Naive thymus-derived CD4-positive, alpha-beta T cell (primary cell): ENCODE data around the gene EDIL3. TPM values are rescaled to one million over a fixed set of nuclear protein-coding genes. Genes with fewer than 3 reads are reported as not detected.

Experiments
- ATAC-seq: fragments of 150-1000 bp; cut with Tn5 transposase; 2 replicates; pipeline ENCODE4 v1.10.0; 2021; ENCODE audit warnings: mild to moderate bottlenecking, moderate library complexity
- CTCF ChIA-PET: fragments of 350-600 bp; sonication (Branson Sonifier 250); formaldehyde crosslinking; loops from one replicate; lab custom pipeline; 2021; ENCODE audit warnings: antibody characterized with exemption; lab: Charles Lee
- POLR2A ChIA-PET: fragments of 350-600 bp; sonication (Branson Sonifier 250); formaldehyde crosslinking; loops from one replicate; lab custom pipeline; 2021; ENCODE audit warnings: antibody characterized with exemption, inconsistent platforms; lab: Charles Lee
- DNase-seq, 9 donors: peaks; one replicate each; pipeline versions ENCODE4 v3.0.0 to v3.0.0-alpha.2; 2020 to 2022; ENCODE audit warnings: mixed read lengths in 1 of 9
- H3K27ac ChIP-seq: one replicate; pipeline ENCODE4 v1.7.0; 2013; ENCODE audit warnings: mild to moderate bottlenecking, low read depth, low read length, moderate library complexity
- H3K27me3 ChIP-seq, 2 donors: one replicate each; pipeline ENCODE4 v1.7.0; 2013; ENCODE audit warnings: low read length in 2 of 2, mild to moderate bottlenecking in 2 of 2, moderate library complexity in 2 of 2; ENCODE audit not compliant: control insufficient read depth in 2 of 2, insufficient read depth in 2 of 2
- H3K36me3 ChIP-seq, 3 experiments: 1 replicate in 2 of 3; 2 replicates in 1 of 3; pipeline ENCODE4 v1.7.0; 2013; ENCODE audit warnings: low read length in 3 of 3, mild to moderate bottlenecking in 3 of 3, moderate library complexity in 1 of 3; ENCODE audit not compliant: insufficient read depth in 3 of 3, control insufficient read depth in 2 of 3
- H3K4me1 ChIP-seq, 2 donors: one replicate each; pipeline ENCODE4 v1.7.0; 2013; ENCODE audit warnings: low read length in 2 of 2, mild to moderate bottlenecking in 2 of 2, moderate library complexity in 1 of 2; ENCODE audit not compliant: control insufficient read depth in 2 of 2, insufficient read depth in 2 of 2
- H3K4me3 ChIP-seq: 2 replicates; pipeline ENCODE4 v1.7.0; 2013; ENCODE audit warnings: mild to moderate bottlenecking, low read length
- H3K9me3 ChIP-seq, 3 experiments: 1 replicate in 2 of 3; 2 replicates in 1 of 3; pipeline ENCODE4 v1.7.0; 2013; ENCODE audit warnings: low read length in 3 of 3; ENCODE audit not compliant: control insufficient read depth in 2 of 3
- H3K27ac Mint-ChIP-seq, 9 donors: one replicate each; pipeline ENCODE4 v1.8.0; 2020 to 2022; ENCODE audit warnings: mixed read lengths in 9 of 9, mild to moderate bottlenecking in 8 of 9, moderate library complexity in 5 of 9, inconsistent platforms in 2 of 9
- H3K27me3 Mint-ChIP-seq, 5 donors: one replicate each; pipeline ENCODE4 v1.8.0; 2021 to 2022; ENCODE audit warnings: mixed read lengths in 5 of 5, mild to moderate bottlenecking in 1 of 5
- H3K36me3 Mint-ChIP-seq, 5 donors: one replicate each; pipeline ENCODE4 v1.8.0; 2020 to 2022; ENCODE audit warnings: mixed read lengths in 5 of 5, mild to moderate bottlenecking in 3 of 5, inconsistent platforms in 1 of 5
- H3K4me1 Mint-ChIP-seq, 7 donors: one replicate each; pipeline ENCODE4 v1.8.0; 2020 to 2022; ENCODE audit warnings: mixed read lengths in 7 of 7, mild to moderate bottlenecking in 3 of 7, inconsistent platforms in 1 of 7
- H3K4me3 Mint-ChIP-seq, 10 donors: one replicate each; pipeline ENCODE4 v1.8.0; 2020 to 2022; ENCODE audit warnings: mild to moderate bottlenecking in 10 of 10, mixed read lengths in 10 of 10, moderate library complexity in 6 of 10, inconsistent platforms in 2 of 10
- H3K9me3 Mint-ChIP-seq, 11 donors: one replicate each; pipeline ENCODE4 v1.8.0; 2020 to 2022; ENCODE audit warnings: mixed read lengths in 11 of 11, mild to moderate bottlenecking in 4 of 11, inconsistent platforms in 1 of 11, moderate library complexity in 1 of 11
- intact Hi-C, 2 donors: fragments of 100-400 bp; cut with micrococcal nuclease; formaldehyde crosslinking; loops; one replicate each; pipeline ENCODE4 v1.15.1; 2023
- polyA plus RNA-seq, 2 donors: library from polyadenylated mRNA; unstranded; fragments of 300-500 nt; fragmentation: Illumina TruSeq; gene quantifications; one replicate each; pipeline ENCODE4 v1.2.3, GENCODE V29; 2021
- total RNA-seq, 6 experiments: library from RNA in 5 of 6; stranded (reverse) in 5 of 6; gene quantifications; 1 replicate in 5 of 6; 2 replicates in 1 of 6; pipeline ENCODE4 v1.2.3 and lab custom pipeline; 2021 to 2026

The EDIL3 gene
- total and polyA plus RNA-seq, 7 experiments from 2014 or later: not detected

- CTCF ChIA-PET: no interaction called here
- Histone ChIP-seq H3K9me3 (no peaks in the 10 kb centered on the region), H3K27me3 (no peaks in the 10 kb centered on the region), H3K4me3 (no peak overlapping the region), H3K27ac (no peak overlapping the region), H3K4me1 (no peaks in the 10 kb centered on the region), H3K36me3 (no peaks in the 10 kb centered on the region)
- DNase-seq: no peak
- intact Hi-C loops: no loop called here
- ATAC-seq: no peak
- Mint-ChIP-seq H3K9me3 (peaks cover 0 to 7% (median 0%) of the 10 kb centered on the region in 11 donors), H3K27ac (no peak overlapping the region), H3K36me3 (no peaks in the 10 kb centered on the region), H3K27me3 (peaks cover 0 to 4% (median 0%) of the 10 kb centered on the region in 5 donors), H3K4me3 (no peak overlapping the region), H3K4me1 (no peaks in the 10 kb centered on the region)
- POLR2A ChIA-PET: no interaction called here
These were observed 118.7 kb downstream of the EDIL3 start for GRCh38 chr5:84265739-84266550.

- H3K36me3 ChIP-seq: no peaks in the 10 kb centered on the region
- CTCF ChIA-PET: no interaction called here
- Mint-ChIP-seq H3K27ac (no peak overlapping the region), H3K4me3 (no peak overlapping the region), H3K27me3 (peaks cover 0 to 4% (median 0%) of the 10 kb centered on the region in 5 donors), H3K9me3 (peaks cover 0 to 7% (median 0%) of the 10 kb centered on the region in 11 donors), H3K36me3 (no peaks in the 10 kb centered on the region), H3K4me1 (no peaks in the 10 kb centered on the region)
- no peak overlapping the region for H3K4me3 ChIP-seq
- DNase-seq (no peak), ATAC-seq (no peak)
- POLR2A ChIA-PET: no interaction called here
- no peak overlapping the region for H3K27ac ChIP-seq
- H3K4me1 ChIP-seq: no peaks in the 10 kb centered on the region
- H3K9me3 ChIP-seq: no peaks in the 10 kb centered on the region
- intact Hi-C loops: no loop called here
- H3K27me3 ChIP-seq: no peaks in the 10 kb centered on the region
These were observed 119.5 kb downstream of the EDIL3 start for GRCh38 chr5:84265130-84265529.

- H3K9me3 ChIP-seq: no peaks in the 10 kb centered on the region
- Mint-ChIP-seq H3K27me3 (peaks cover 0 to 4% (median 0%) of the 10 kb centered on the region in 5 donors), H3K36me3 (no peaks in the 10 kb centered on the region), H3K4me1 (no peaks in the 10 kb centered on the region), H3K4me3 (no peak overlapping the region), H3K9me3 (peaks cover 0 to 7% (median 2%) of the 10 kb centered on the region in 11 donors), H3K27ac (no peak overlapping the region)
- no peaks in the 10 kb centered on the region for H3K4me1 ChIP-seq
- H3K36me3 ChIP-seq: no peaks in the 10 kb centered on the region
- H3K27ac ChIP-seq: no peak overlapping the region
- CTCF ChIA-PET: no interaction called here
- intact Hi-C loops: no loop called here
- H3K27me3 ChIP-seq: no peaks in the 10 kb centered on the region
- ATAC-seq (no peak), DNase-seq (no peak)
- H3K4me3 ChIP-seq: no peak overlapping the region
- POLR2A ChIA-PET: no interaction called here
These were observed 123.7 kb downstream of the EDIL3 start for GRCh38 chr5:84260939-84261338.

- H3K36me3 ChIP-seq: no peaks in the 10 kb centered on the region
- H3K4me3 Mint-ChIP-seq: no peak overlapping the region
- H3K36me3 Mint-ChIP-seq: no peaks in the 10 kb centered on the region
- ATAC-seq: no peak
- peaks cover 0 to 7% (median 2%) of the 10 kb centered on the region in 11 donors for H3K9me3 Mint-ChIP-seq
- peaks cover 0 to 4% (median 0%) of the 10 kb centered on the region in 5 donors for H3K27me3 Mint-ChIP-seq
- H3K4me3 ChIP-seq: no peak overlapping the region
- H3K27me3 ChIP-seq: no peaks in the 10 kb centered on the region
- intact Hi-C loops: no loop called here
- ChIA-PET CTCF (no interaction called here), POLR2A (no interaction called here)
- no peaks in the 10 kb centered on the region for H3K4me1 ChIP-seq
- H3K4me1 Mint-ChIP-seq: no peaks in the 10 kb centered on the region
- no peaks in the 10 kb centered on the region for H3K9me3 ChIP-seq
- no peak overlapping the region for H3K27ac ChIP-seq
- DNase-seq: no peak
- no peak overlapping the region for H3K27ac Mint-ChIP-seq
These were observed 124.5 kb downstream of the EDIL3 start for GRCh38 chr5:84260140-84260539.

- intact Hi-C loops: loop anchor here in 1 of 2 donors (10.0 kb wide), 1 partner anchor 545 kb away; no protein-coding TSS in a partner anchor
- Mint-ChIP-seq H3K4me3 (no peak overlapping the region), H3K4me1 (no peaks in the 10 kb centered on the region), H3K27me3 (peaks cover 0 to 4% (median 0%) of the 10 kb centered on the region in 5 donors), H3K27ac (no peak overlapping the region), H3K9me3 (peaks cover 0 to 7% (median 2%) of the 10 kb centered on the region in 11 donors), H3K36me3 (no peaks in the 10 kb centered on the region)
- no peak overlapping the region for H3K4me3 ChIP-seq
- no peaks in the 10 kb centered on the region for H3K36me3 ChIP-seq
- no peak overlapping the region for H3K27ac ChIP-seq
- CTCF ChIA-PET: no interaction called here
- POLR2A ChIA-PET: no interaction called here
- H3K4me1 ChIP-seq: no peaks in the 10 kb centered on the region
- no peak for DNase-seq
- no peak for ATAC-seq
- H3K9me3 ChIP-seq: no peaks in the 10 kb centered on the region
- H3K27me3 ChIP-seq: no peaks in the 10 kb centered on the region
These were observed 125.2 kb downstream of the EDIL3 start for GRCh38 chr5:84259283-84260045.

- no peak overlapping the region for H3K4me3 ChIP-seq
- no peaks in the 10 kb centered on the region for H3K4me1 ChIP-seq
- peaks cover 0 to 7% (median 0%) of the 10 kb centered on the region in 11 donors for H3K9me3 Mint-ChIP-seq
- no peaks in the 10 kb centered on the region for H3K27me3 Mint-ChIP-seq
- H3K27ac Mint-ChIP-seq: no peak overlapping the region
- DNase-seq: no peak
- POLR2A ChIA-PET: no interaction called here
- no peak for ATAC-seq
- CTCF ChIA-PET: no interaction called here
- no peaks in the 10 kb centered on the region for H3K36me3 ChIP-seq
- no peak overlapping the region for H3K4me3 Mint-ChIP-seq
- H3K4me1 Mint-ChIP-seq: no peaks in the 10 kb centered on the region
- H3K9me3 ChIP-seq: no peaks in the 10 kb centered on the region
- intact Hi-C loops: loop anchor here in 1 of 2 donors (10.0 kb wide), 1 partner anchor 542 kb away; no protein-coding TSS in a partner anchor
- no peaks in the 10 kb centered on the region for H3K36me3 Mint-ChIP-seq
- H3K27ac ChIP-seq: no peak overlapping the region
- no peaks in the 10 kb centered on the region for H3K27me3 ChIP-seq
These were observed 127.6 kb downstream of the EDIL3 start for GRCh38 chr5:84257061-84257460.
